BLaER1 (cell line): Measurements from ENCODE around the gene UGT1A8.
A peak's percentile ranks its signal among the peaks of the same experiment; 100 is the strongest.
"Not testable (repeated sequence)": the region's sequence is repeated elsewhere in the genome, so short reads cannot be mapped to it uniquely, and the experiment has no call there.

Experiments used
- H3K27ac ChIP-seq: shearing (Covaris generic); formaldehyde crosslinking; 2 replicates; pipeline ENCODE4 v1.8.1; 2022
- H3K27me3 ChIP-seq: shearing (Covaris generic); formaldehyde crosslinking; 2 replicates; pipeline ENCODE4 v1.8.1; 2022
- H3K36me3 ChIP-seq: shearing (Covaris generic); formaldehyde crosslinking; 2 replicates; pipeline ENCODE4 v1.8.1; 2022
- H3K4me1 ChIP-seq: shearing (Covaris generic); formaldehyde crosslinking; 2 replicates; pipeline ENCODE4 v1.8.1; 2022
- H3K4me2 ChIP-seq: shearing (Covaris generic); formaldehyde crosslinking; 2 replicates; pipeline ENCODE4 v1.8.1; 2022
- H3K4me3 ChIP-seq: shearing (Covaris generic); formaldehyde crosslinking; 2 replicates; pipeline ENCODE4 v1.8.1; 2022
- H3K9ac ChIP-seq: shearing (Covaris generic); formaldehyde crosslinking; 2 replicates; pipeline ENCODE4 v1.8.1; 2022
- H3K9me3 ChIP-seq: shearing (Covaris generic); formaldehyde crosslinking; 2 replicates; pipeline ENCODE4 v1.8.1; 2022
- H4K20me1 ChIP-seq: shearing (Covaris generic); formaldehyde crosslinking; 2 replicates; pipeline ENCODE4 v1.8.1; 2022
- Cebpa-rat ChIP-seq: shearing (Covaris generic); IDR thresholded peaks from 2 replicates; pipeline ENCODE4 v1.8.1; 2022

The UGT1A8 gene

DNA sequence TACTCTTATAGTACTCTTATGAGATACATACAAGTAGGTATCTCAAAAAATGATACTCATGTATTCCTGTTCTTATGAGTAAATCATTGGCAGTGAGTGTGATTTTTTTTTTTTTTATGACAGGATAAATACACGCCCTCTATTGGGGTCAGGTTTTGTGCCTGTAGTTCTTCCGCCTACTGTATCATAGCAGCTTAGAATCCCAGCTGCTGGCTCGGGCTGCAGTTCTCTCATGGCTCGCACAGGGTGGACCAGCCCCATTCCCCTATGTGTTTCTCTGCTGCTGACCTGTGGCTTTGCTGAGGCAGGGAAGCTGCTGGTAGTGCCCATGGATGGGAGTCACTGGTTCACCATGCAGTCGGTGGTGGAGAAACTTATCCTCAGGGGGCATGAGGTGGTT, at the start of gene UGT1A8:
Gene UGT1A8, plus strand, starts transcription at position 158 of the 400 bp plus-strand sequence. Its CDS starts 75 bp downstream, at position 233.
- H3K4me1 ChIP-seq, H3K27me3 ChIP-seq, H3K4me3 ChIP-seq, H4K20me1 ChIP-seq, H3K4me2 ChIP-seq, H3K27ac ChIP-seq, H3K9me3 ChIP-seq, H3K36me3 ChIP-seq, H3K9ac ChIP-seq: not testable (repeated sequence)

DNA sequence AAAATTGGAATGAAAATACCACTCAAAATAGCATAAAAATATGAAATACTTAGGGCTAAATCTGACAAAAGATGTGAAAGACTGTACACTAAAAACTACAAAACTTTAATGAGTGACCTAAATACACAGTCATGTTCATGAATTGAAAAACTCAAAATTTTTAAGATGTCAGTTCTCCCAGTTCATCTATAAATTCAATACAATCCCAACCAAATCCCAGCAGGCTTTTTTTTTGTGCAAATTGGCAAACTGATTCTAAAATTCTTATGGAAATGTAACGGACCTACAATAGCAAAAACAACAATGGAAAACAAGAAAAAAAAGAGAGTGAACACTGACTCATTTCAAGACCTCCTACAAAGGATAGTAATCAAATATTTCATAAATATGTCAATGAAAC, 46.4 kb upstream of the UGT1A8 start:
- H3K27me3 ChIP-seq = no peaks in the 10 kb centered on the region
- H3K4me2 ChIP-seq = no peak overlapping the region
- no peak overlapping the region for H3K27ac ChIP-seq
- H3K36me3 ChIP-seq = no peaks in the 10 kb centered on the region
- no peak for TF ChIP-seq Cebpa-rat
- H3K9me3 ChIP-seq = peaks cover 5% of the 10 kb centered on the region; the same call in 1 of the 2 replicates
- no peaks in the 10 kb centered on the region for H4K20me1 ChIP-seq
- no peak overlapping the region for H3K9ac ChIP-seq
- H3K4me1 ChIP-seq = no peaks in the 10 kb centered on the region
- H3K4me3 ChIP-seq = no peak overlapping the region

DNA sequence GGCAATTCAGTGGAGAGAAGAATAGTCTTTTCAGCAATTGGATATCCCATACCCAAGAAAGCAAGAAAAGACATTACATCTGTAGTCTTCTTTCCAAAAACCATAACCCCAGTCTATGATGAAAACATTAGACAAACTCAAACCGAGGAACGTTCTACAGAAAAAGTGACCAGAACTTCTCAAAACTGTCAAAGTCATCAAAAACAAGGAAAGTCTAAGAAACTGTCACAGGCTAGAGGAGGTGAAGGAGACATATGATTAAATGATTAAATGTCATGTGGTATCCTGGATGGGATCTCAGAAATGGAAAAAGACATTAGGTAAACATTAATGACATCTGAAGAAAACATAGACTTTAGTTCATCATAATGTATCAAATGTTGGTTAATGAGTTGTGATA, 46.0 kb upstream of the UGT1A8 start:
- Histone ChIP-seq H3K4me1 (no peaks in the 10 kb centered on the region), H3K27me3 (no peaks in the 10 kb centered on the region), H3K27ac (no peak overlapping the region), H3K9ac (no peak overlapping the region), H3K4me3 (no peak overlapping the region), H3K36me3 (no peaks in the 10 kb centered on the region), H3K4me2 (no peak overlapping the region), H3K9me3 (peaks cover 9% of the 10 kb centered on the region; the same call in 1 of the 2 replicates), H4K20me1 (no peaks in the 10 kb centered on the region)
- TF ChIP-seq Cebpa-rat = no peak

DNA sequence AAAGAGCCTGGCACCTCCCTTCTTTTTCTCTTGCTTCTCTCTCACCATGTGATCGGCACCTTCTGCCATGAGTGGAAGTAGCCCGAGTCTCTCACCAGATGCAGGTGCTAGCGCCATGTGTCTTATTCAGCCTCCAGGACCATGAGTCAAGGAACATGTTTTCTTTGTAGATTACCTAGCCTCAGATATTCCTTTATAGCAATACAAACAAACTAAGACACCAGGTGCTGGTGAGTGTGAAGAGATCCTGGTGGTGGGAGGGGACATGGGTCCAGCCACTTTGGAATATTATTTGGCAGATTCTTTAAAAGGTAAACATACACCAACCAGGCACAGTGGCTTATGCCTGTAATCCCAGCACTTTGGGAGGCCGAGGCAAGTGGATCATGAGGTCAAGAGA, 45.0 kb upstream of the UGT1A8 start:
- Histone ChIP-seq H3K9me3 (peaks cover 14% of the 10 kb centered on the region; the same call in 1 of the 2 replicates), H3K4me3 (no peak overlapping the region), H3K36me3 (no peaks in the 10 kb centered on the region), H3K27me3 (no peaks in the 10 kb centered on the region), H4K20me1 (no peaks in the 10 kb centered on the region), H3K4me1 (no peaks in the 10 kb centered on the region), H3K9ac (no peak overlapping the region), H3K27ac (no peak overlapping the region), H3K4me2 (no peak overlapping the region)
- no peak for TF ChIP-seq Cebpa-rat

DNA sequence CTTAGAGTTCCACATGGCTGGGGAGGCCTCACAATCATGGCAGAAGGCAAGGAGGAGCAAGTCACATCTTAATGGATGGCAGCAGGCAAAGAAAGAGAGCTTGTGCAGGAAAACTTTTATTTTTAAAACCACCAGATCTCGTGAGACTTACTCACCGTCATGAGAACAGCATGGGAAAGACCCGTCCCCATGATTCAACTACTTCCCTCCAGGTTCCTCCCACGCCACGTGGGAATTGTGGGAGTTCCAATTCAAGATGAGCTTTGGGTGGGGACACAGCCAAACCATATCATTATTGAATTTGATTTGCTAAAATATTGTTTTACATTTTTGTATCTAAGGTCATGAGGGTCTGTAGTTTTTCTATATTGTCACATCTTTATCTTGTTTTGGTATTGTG, 40.1 kb upstream of the UGT1A8 start:
- not testable (repeated sequence) for H3K9ac ChIP-seq, H3K4me2 ChIP-seq, H3K4me3 ChIP-seq, H4K20me1 ChIP-seq, H3K27ac ChIP-seq, H3K27me3 ChIP-seq, H3K36me3 ChIP-seq, H3K4me1 ChIP-seq
- peaks cover 14% of the 10 kb centered on the region; the same call in 1 of the 2 replicates for H3K9me3 ChIP-seq

DNA sequence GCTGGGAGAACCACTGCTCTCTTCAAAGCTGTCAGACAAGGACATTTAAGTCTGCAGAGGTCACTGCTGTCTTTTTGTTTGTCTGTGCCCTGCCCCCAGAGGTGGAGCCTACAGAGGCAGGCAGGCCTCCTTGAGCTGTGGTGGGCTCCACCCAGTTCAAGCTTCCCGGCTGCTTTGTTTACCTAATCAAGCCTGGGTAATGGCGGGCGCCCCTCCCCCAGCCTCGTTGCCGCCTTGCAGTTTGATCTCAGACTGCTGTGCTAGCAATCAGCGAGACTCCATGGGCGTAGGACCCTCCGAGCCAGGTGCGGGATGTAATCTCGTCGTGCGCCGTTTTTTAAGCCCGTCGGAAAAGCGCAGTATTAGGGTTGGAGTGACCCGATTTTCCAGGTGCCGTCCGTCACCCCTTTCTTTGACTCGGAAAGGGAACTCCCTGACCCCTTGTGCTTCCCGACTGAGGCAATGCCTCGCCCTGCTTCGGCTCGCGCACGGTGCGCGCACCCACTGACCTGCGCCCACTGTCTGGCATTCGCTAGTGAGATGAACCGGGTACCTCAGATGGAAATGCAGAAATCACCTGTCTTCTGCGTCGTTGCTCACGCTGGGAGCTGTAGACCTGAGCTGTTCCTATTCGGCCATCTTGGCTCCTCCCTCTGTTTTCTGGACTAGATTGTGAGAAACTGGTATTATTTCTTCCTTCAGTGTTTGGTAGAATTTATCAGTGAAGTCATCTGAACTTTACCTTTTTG, 34.0 kb upstream of the UGT1A8 start:
- not testable (repeated sequence) for H3K27ac ChIP-seq, H3K27me3 ChIP-seq, H4K20me1 ChIP-seq, H3K4me1 ChIP-seq, H3K36me3 ChIP-seq, H3K9ac ChIP-seq, H3K4me2 ChIP-seq, H3K4me3 ChIP-seq, H3K9me3 ChIP-seq

DNA sequence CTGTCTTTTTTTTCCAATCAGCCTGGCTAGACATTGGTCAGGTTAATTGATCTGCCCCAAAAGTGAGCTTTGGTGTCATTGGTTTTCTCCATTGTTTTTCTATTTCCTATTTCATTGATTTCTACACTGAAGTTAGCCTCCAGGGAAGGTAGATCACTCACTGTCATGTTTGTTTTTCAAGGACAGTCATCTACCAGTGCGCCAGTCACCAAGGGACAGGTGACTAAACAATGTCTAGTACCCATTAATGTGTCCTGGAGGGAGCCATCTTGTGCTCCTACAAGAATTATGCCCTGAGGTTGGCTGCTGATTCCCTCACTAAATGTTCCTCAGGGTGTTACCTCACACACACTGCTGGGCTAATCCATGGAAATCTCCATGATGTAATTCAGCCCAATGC, 33.2 kb upstream of the UGT1A8 start:
- Histone ChIP-seq H3K36me3 (no peaks in the 10 kb centered on the region), H3K27me3 (no peaks in the 10 kb centered on the region), H3K9ac (no peak overlapping the region), H3K9me3 (no peaks in the 10 kb centered on the region), H3K4me1 (no peaks in the 10 kb centered on the region), H3K4me2 (no peak overlapping the region), H3K27ac (no peak overlapping the region), H3K4me3 (no peak overlapping the region), H4K20me1 (no peaks in the 10 kb centered on the region)
- no peak for TF ChIP-seq Cebpa-rat

DNA sequence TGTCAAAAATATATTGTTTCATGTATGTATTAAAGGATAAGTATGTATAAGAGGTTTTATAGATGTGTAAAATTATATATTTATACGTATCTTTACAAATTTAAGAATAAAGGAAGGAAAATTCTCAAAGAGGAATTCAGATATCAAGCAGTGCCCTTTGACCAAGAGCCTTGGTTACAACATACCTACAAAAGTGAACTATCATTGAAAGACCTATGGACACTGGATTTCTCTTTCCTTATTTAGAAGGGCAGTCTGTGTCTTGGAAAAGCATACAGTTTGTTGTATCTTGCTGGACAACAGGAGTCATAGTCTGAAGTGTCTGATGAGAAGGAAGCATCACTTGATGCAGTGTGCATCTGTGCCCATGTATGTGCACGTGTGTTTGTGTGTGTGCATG, 29.0 kb upstream of the UGT1A8 start:
- H4K20me1 ChIP-seq = no peaks in the 10 kb centered on the region
- peaks cover 7% of the 10 kb centered on the region for H3K4me1 ChIP-seq
- H3K4me3 ChIP-seq = no peak overlapping the region
- no peak for TF ChIP-seq Cebpa-rat
- no peak overlapping the region for H3K9ac ChIP-seq
- H3K27ac ChIP-seq = no peak overlapping the region
- no peaks in the 10 kb centered on the region for H3K9me3 ChIP-seq
- H3K27me3 ChIP-seq = no peaks in the 10 kb centered on the region
- no peaks in the 10 kb centered on the region for H3K36me3 ChIP-seq
- H3K4me2 ChIP-seq = no peak overlapping the region

DNA sequence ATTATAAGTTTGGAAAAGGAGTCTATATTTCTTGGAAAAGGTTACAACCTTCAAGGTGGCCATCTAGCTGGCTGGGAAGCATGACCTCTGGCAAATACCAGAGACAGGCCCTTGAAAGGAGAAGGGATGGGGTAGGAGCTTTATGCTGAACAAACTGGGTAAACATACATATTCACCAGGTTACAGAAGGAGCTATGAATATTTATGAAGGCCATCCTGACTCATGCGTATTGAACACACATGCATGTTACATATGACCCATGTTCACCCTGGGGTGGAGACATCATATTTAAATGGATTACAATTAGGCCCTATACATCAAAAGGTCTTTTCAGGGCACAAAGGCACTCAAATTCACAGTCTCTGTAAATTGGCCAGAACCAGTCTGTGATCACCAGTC, 24.7 kb upstream of the UGT1A8 start:
- H3K9ac ChIP-seq, H3K4me3 ChIP-seq, H3K27me3 ChIP-seq, H4K20me1 ChIP-seq, H3K36me3 ChIP-seq, H3K27ac ChIP-seq, H3K9me3 ChIP-seq: not testable (repeated sequence)
- peak overlapping the region; percentile 59 for H3K4me2 ChIP-seq
- peaks cover 12% of the 10 kb centered on the region for H3K4me1 ChIP-seq

DNA sequence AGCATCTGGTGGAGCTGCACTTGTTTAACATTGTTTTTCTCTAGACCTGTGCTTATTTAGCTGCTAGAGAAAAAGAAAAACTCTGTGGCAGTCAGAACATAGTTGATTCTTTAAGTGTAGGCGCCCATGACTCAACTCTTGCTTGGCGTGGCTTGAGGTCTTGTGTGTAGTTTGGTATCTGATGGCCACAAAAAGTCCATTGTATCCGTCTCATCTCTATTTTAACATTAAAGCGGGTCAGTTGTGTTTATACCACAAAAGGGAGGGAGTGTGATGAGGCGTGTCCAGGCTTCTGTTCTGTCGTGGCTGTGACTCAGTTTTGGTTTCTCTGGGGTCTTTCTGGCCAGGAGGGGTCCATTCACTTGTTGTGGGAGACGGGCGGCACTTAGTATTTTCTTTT, 24.2 kb upstream of the UGT1A8 start:
- H3K9me3 ChIP-seq = no peaks in the 10 kb centered on the region
- H3K4me2 ChIP-seq = peak overlapping the region; percentile 59
- no peak overlapping the region for H3K4me3 ChIP-seq
- no peak for TF ChIP-seq Cebpa-rat
- H3K36me3 ChIP-seq = no peaks in the 10 kb centered on the region
- peaks cover 12% of the 10 kb centered on the region for H3K4me1 ChIP-seq
- no peak overlapping the region for H3K9ac ChIP-seq
- no peaks in the 10 kb centered on the region for H3K27me3 ChIP-seq
- no peaks in the 10 kb centered on the region for H4K20me1 ChIP-seq
- H3K27ac ChIP-seq = no peak overlapping the region

DNA sequence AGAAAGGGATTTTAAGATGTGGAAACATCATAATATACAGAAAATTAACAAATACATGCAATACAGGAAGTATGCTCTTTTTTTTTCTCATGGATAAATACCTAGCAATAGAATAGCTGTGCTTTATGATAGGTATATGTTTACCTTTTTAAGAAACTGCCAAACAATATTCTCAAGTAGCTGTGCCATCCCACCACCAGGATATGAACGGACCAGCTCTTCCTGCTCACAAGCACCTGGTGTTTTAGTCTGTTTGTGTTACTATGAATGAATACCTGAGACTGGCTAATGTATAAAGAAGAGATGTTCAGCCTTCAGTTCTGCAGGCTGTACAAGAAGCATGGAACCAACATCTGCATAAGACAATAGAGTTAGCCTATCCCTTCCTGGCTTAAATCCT, 19.9 kb upstream of the UGT1A8 start:
- H3K36me3 ChIP-seq = no peaks in the 10 kb centered on the region
- H3K4me3 ChIP-seq = no peak overlapping the region
- TF ChIP-seq Cebpa-rat = no peak
- H3K27me3 ChIP-seq = no peaks in the 10 kb centered on the region
- H3K4me2 ChIP-seq = no peak overlapping the region
- no peak overlapping the region for H3K9ac ChIP-seq
- H3K27ac ChIP-seq = no peak overlapping the region
- peaks cover 3% of the 10 kb centered on the region for H3K9me3 ChIP-seq
- no peaks in the 10 kb centered on the region for H4K20me1 ChIP-seq
- H3K4me1 ChIP-seq = peaks cover 12% of the 10 kb centered on the region
